NCI-H82 treated with DMSO at 0.1 percent for 48 hours (cell line): ENCODE results near the gene EIF3D.

Experiments
- DNase-seq: peaks from one replicate; lab custom pipeline; 2025; ENCODE audit not compliant: unreplicated experiment; lab: John Stamatoyannopoulos, UW

Gene EIF3D

GRCh38 chr22:36467946-36468345, 61.0 kb downstream of the EIF3D start:
- no peak for DNase-seq

DNA sequence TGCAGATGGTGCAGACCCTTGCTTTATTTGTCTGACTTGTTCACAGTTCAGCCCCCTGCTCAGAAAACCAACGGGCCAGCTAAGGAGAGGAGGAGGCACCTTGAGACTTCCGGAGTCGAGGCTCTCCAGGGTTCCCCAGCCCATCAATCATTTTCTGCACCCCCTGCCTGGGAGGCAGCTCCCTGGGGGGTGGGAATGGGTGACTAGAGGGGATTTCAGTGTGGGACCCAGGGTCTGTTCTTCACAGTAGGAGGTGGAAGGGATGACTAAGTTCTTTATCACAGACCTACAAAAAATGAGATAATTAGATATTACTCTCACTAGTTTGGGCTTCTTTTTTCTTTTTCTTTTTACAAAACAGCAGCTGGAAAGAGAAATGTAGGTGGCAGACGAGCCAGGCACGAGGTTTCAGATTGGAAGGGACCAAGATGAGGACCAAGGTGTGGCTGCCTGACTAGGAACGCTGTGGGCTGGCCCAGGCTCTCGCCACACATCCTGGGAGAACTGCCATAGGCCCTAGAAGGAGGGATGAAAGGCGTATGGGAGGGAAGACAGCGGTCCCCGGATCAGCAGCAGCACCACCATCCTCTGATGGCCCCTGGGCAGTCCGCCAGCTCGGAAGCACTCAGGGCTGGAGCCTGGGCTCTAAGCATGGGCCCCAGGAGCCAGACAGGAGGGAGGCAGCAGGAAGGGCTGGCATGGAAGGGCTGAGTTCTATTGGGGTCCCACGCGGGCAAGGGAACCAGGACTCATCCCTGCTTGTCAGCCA, 61.7 kb downstream of the EIF3D start:
- no peak for DNase-seq

GRCh38 chr22:36466258-36466657, 62.7 kb downstream of the EIF3D start:
- DNase-seq = no peak

GRCh38 chr22:36465232-36466021, 63.5 kb downstream of the EIF3D start:
- no peak for DNase-seq

DNA sequence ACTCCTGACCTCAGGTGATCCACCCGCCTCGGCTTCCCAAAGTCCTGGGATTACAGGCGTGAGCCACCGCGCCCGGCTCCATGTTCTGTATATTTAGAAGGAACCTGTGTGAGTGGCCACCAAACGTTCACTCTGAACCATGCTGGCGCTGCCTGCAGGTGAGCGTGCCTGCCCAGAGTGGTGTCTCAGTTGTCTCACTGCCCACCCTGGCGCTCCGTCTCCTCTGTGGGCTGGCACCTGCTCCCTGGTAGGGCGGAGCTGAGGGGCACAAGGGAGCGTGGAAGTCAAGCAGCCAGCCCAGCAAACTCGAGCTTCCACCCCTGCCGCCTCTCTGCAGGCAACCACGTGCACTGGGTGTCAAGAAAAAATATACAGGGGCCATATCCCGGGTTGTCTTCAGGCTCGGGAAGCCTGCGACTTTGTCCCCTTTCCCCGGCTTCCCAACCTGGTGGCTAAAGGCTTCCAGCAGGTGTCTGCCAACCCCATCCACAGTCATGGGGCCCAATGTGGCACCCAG, 64.2 kb downstream of the EIF3D start:
- no peak for DNase-seq

- DNase-seq = no peak
Measured at GRCh38 chr22:36463783-36464184, 65.2 kb downstream of the EIF3D start.

DNA sequence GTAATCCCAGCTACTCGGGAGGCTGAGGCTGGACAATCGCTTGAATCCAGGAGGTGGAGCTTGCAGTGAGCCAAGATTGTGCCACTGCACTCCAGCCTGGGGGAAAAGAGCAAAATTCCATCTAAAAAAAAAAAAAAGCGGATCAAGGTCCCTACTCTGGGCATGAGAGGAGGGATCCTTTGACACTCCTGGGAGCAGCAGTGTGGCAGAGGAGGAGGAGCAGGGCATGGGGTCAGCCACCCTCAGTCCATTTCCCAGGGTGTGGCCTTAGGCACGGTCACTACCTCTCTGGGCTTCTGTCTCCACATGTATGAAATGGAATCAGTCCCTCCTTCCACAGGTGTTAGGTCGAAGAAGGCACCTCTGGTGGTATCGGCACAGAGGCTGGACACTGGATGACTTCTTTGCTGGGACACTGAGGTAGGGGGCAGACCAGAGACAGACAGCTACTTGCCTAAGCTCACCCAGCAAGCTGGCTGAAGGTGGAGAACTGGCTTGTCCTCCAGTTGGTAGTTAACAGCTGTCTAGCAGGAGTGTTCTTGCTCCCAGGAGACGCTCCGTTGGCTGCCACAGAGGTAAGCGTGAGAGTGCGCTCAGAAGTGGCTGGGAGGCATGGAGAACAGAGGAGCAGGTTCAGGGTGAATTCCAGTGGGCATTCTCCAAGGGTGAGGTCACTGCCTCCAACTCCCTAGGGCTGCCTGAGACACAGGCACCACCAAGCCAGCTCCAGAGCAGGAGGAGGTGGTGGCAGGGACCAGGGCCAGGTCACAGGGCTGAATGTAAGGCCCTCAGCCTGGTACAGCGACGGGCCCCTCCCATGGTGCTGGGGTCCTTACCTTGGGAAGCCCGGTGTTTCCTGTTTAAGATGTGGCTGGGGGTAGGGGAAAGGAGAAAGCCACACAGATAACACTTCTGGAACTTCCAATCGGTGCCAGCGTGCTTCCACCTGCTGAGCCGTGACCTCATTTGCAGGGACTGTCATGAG, 67.0 kb downstream of the EIF3D start:
- no peak for DNase-seq
